ENCODE data around the gene SLC9B2. TPM values are rescaled to one million over a fixed set of nuclear protein-coding genes. Genes with fewer than 3 reads are reported as not detected.
A peak's percentile ranks its signal among the peaks of the same experiment; 100 is the strongest.

SLC9B2 gene
- polyA plus RNA-seq, 1 experiment, result 12.6 TPM

- POLR2A ChIA-PET, result interaction anchor here (0.6 kb wide), 1 partner anchor 48 kb away, joined by 3 read pairs; no protein-coding TSS in a partner anchor
Observed at GRCh38 chr4:103032574-103032973, 44.0 kb downstream of the SLC9B2 start.

GRCh38 chr4:103030791-103031190, 45.8 kb downstream of the SLC9B2 start:
- ChIA-PET CTCF (interaction anchor here (1.9 kb wide), 1 partner anchor 16 kb away, joined by 6 read pairs; no protein-coding TSS in a partner anchor), POLR2A (no interaction called here)
- 0 out of 2 replicates have a peak, but pooled peaks cover 1% of the 10 kb centered on the region for H3K36me3 ChIP-seq (ENCODE audit: control insufficient read depth, insufficient read depth, low read length)
- TF ChIP-seq CTCF (IDR thresholded peaks at IDR 0.05; ENCODE audit: insufficient read depth, low read depth, low read length), result no peak
- no peaks in the 10 kb centered on the region for H3K27me3 ChIP-seq (ENCODE audit: control insufficient read depth, insufficient read depth, low read length)
- DNase-seq (ENCODE audit: low read depth), result no peak
- H3K4me3 ChIP-seq (ENCODE audit: low read depth, low read length), result no peak overlapping the region

More at GRCh38 chr4:103032574-103032973, 44.0 kb downstream of the SLC9B2 start:
- peak; percentile 58 for TF ChIP-seq CTCF (IDR thresholded peaks at IDR 0.05; ENCODE audit: insufficient read depth, low read depth, low read length)
- CTCF ChIA-PET, result interaction anchor here (0.6 to 1.1 kb wide), 3 partner anchors 9 to 412 kb away, joined by 3 to 5 read pairs (median 4); no protein-coding TSS in a partner anchor
- no peaks in the 10 kb centered on the region for H3K36me3 ChIP-seq (ENCODE audit: control insufficient read depth, insufficient read depth, low read length)
- no peaks in the 10 kb centered on the region for H3K27me3 ChIP-seq (ENCODE audit: control insufficient read depth, insufficient read depth, low read length)
- DNase-seq (ENCODE audit: low read depth), result no peak
- no peak overlapping the region for H3K4me3 ChIP-seq (ENCODE audit: low read depth, low read length)

- ChIA-PET POLR2A (no interaction called here), CTCF (interaction anchor here (0.6 to 1.9 kb wide), 4 partner anchors 9 to 62 kb away, joined by 3 to 6 read pairs (median 4); no protein-coding TSS in a partner anchor)
- Histone ChIP-seq H3K36me3 (ENCODE audit: control insufficient read depth, insufficient read depth, low read length) (0 out of 2 replicates have a peak, but pooled peaks cover 1% of the 10 kb centered on the region), H3K4me3 (ENCODE audit: low read depth, low read length) (no peak overlapping the region), H3K27me3 (ENCODE audit: control insufficient read depth, insufficient read depth, low read length) (no peaks in the 10 kb centered on the region)
- no peak for TF ChIP-seq CTCF (IDR thresholded peaks at IDR 0.05; ENCODE audit: insufficient read depth, low read depth, low read length)
- no peak for DNase-seq (ENCODE audit: low read depth)
Observed at GRCh38 chr4:103029300-103029699, 47.3 kb downstream of the SLC9B2 start.

- CTCF ChIA-PET, result interaction anchor here (1.1 kb wide), 1 partner anchor 458 kb away, joined by 3 read pairs; no protein-coding TSS in a partner anchor
- no peak for TF ChIP-seq CTCF (IDR thresholded peaks at IDR 0.05; ENCODE audit: insufficient read depth, low read depth, low read length)
- POLR2A ChIA-PET, result no interaction called here
- no peak for DNase-seq (ENCODE audit: low read depth)
- Histone ChIP-seq H3K4me3 (ENCODE audit: low read depth, low read length) (no peak overlapping the region), H3K36me3 (ENCODE audit: control insufficient read depth, insufficient read depth, low read length) (0 out of 2 replicates have a peak, but pooled peaks cover 1% of the 10 kb centered on the region), H3K27me3 (ENCODE audit: control insufficient read depth, insufficient read depth, low read length) (no peaks in the 10 kb centered on the region)
Observed at GRCh38 chr4:103026868-103027267, 49.7 kb downstream of the SLC9B2 start.

- ChIA-PET POLR2A (no interaction called here), CTCF (interaction anchor here (0.5 kb wide), 1 partner anchor 534 kb away, joined by 3 read pairs; no protein-coding TSS in a partner anchor)
- DNase-seq (ENCODE audit: low read depth), result no peak
- H3K36me3 ChIP-seq (ENCODE audit: control insufficient read depth, insufficient read depth, low read length), result 0 out of 2 replicates have a peak, but pooled peaks cover 1% of the 10 kb centered on the region
- no peak for TF ChIP-seq CTCF (IDR thresholded peaks at IDR 0.05; ENCODE audit: insufficient read depth, low read depth, low read length)
- no peak overlapping the region for H3K4me3 ChIP-seq (ENCODE audit: low read depth, low read length)
- H3K27me3 ChIP-seq (ENCODE audit: control insufficient read depth, insufficient read depth, low read length), result no peaks in the 10 kb centered on the region
Observed at GRCh38 chr4:103024996-103025395, 51.6 kb downstream of the SLC9B2 start.
